ENCODE measurements around the gene RNPEP. TPM values are rescaled to one million over a fixed set of nuclear protein-coding genes. Genes with fewer than 3 reads are reported as not detected.
"Not testable (repeated sequence)": the region's sequence is repeated elsewhere in the genome, so short reads cannot be mapped to it uniquely, and the experiment has no call there.

RNPEP gene

DNA sequence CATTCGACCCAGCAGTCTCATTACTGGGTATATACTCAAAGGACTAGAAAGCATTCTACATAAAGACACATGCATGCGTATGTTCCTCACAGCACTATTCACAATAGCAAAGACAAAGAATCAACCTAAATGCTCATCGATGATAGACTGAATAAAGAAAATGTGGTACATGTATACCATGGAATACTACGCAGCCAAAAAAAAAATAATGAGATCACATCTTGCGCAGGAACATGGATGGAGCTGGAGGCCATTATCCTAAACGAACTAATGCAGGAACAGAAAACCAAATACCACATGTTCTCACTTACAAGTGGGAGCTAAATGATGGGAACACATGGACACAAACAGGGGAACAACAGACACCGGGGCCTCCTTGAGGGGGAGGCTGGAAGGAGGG lies 71.6 kb downstream of the RNPEP start:
- Histone ChIP-seq H2BK5ac (ENCODE audit: low read depth, low read length, poor library complexity, severe bottlenecking) (no peak overlapping the region), H3K14ac (ENCODE audit: low read length in 2 of 2) (no peak overlapping the region), H4K91ac (ENCODE audit: low read length) (no peak overlapping the region), H3K4me2 (ENCODE audit: low read length, poor library complexity, severe bottlenecking) (no peak overlapping the region), H2AFZ (ENCODE audit: low read depth, low read length) (no peak overlapping the region), H2AK5ac (ENCODE audit: low read length, severe bottlenecking) (no peak overlapping the region), H3K27me3 (ENCODE audit: control insufficient read depth in 1 of 2, insufficient read depth in 1 of 2, low read length in 2 of 2) (no peaks in the 10 kb centered on the region), H3K18ac (ENCODE audit: low read depth in 1 of 2, low read length in 2 of 2) (no peak overlapping the region), H3K4me3 (ENCODE audit: insufficient read depth in 1 of 2, low read depth in 1 of 2, low read length in 2 of 2) (no peak overlapping the region), H3K79me1 (replicated peaks; ENCODE audit: low read length, poor library complexity, severe bottlenecking) (no peaks in the 10 kb centered on the region), H4K8ac (ENCODE audit: low read length) (no peak overlapping the region), H3K4me1 (ENCODE audit: control insufficient read depth, insufficient read depth, low read depth, low read length) (peaks cover 12% of the 10 kb centered on the region), H3K36me3 (ENCODE audit: control insufficient read depth in 1 of 2, insufficient read depth in 2 of 2, low read depth in 1 of 2, low read length in 2 of 2) (no peaks in the 10 kb centered on the region), H2BK120ac (ENCODE audit: low read depth, low read length) (no peak overlapping the region), H3K4ac (ENCODE audit: low read depth in 1 of 2, low read length in 2 of 2) (no peak overlapping the region), H2BK15ac (ENCODE audit: low read depth, poor library complexity, severe bottlenecking) (no peak overlapping the region), H3K9me3 (ENCODE audit: control insufficient read depth, low read length) (no peaks in the 10 kb centered on the region), H3K9ac (ENCODE audit: low read length) (no peak overlapping the region), H2BK12ac (ENCODE audit: low read length in 2 of 2) (no peak overlapping the region), H3K23ac (ENCODE audit: low read length in 2 of 2) (no peak overlapping the region), H3K27ac (ENCODE audit: low read length, poor library complexity, severe bottlenecking) (no peak overlapping the region)
- DNase-seq: no peak
- WGBS: 88% methylated on average over 5 of the region's 7 CpGs

DNA sequence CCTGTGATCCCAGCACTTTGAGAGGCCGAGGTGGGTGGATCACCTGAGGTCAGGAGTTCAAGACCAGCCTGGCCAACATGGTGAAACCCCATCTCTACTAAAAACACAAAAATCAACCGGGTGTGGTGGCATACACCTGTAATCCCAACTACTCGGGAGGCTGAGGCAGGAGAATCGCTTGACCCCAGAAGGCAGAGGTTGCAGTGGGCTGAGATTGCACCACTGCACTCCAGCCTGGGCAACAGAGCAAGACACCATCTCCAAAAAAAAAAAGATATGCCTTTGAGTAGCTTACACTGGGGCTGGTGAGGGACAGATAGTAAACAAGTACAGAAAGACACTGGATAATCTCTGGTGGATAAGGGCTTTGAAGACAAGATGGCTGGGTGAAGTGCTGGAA lies 72.2 kb downstream of the RNPEP start:
- H2BK5ac ChIP-seq (ENCODE audit: low read depth, low read length, poor library complexity, severe bottlenecking); H3K36me3 ChIP-seq (ENCODE audit: control insufficient read depth in 1 of 2, insufficient read depth in 2 of 2, low read depth in 1 of 2, low read length in 2 of 2); H3K79me1 ChIP-seq (replicated peaks; ENCODE audit: low read length, poor library complexity, severe bottlenecking); H3K23ac ChIP-seq (ENCODE audit: low read length in 2 of 2); H3K9me3 ChIP-seq (ENCODE audit: control insufficient read depth, low read length); H2BK12ac ChIP-seq (ENCODE audit: low read length in 2 of 2); H3K4me2 ChIP-seq (ENCODE audit: low read length, poor library complexity, severe bottlenecking); H3K18ac ChIP-seq (ENCODE audit: low read depth in 1 of 2, low read length in 2 of 2); H4K8ac ChIP-seq (ENCODE audit: low read length); H3K4ac ChIP-seq (ENCODE audit: low read depth in 1 of 2, low read length in 2 of 2); DNase-seq; H4K91ac ChIP-seq (ENCODE audit: low read length); H3K27ac ChIP-seq (ENCODE audit: low read length, poor library complexity, severe bottlenecking); H3K4me3 ChIP-seq (ENCODE audit: insufficient read depth in 1 of 2, low read depth in 1 of 2, low read length in 2 of 2); H2BK15ac ChIP-seq (ENCODE audit: low read depth, poor library complexity, severe bottlenecking); H2BK120ac ChIP-seq (ENCODE audit: low read depth, low read length); H3K14ac ChIP-seq (ENCODE audit: low read length in 2 of 2); H2AFZ ChIP-seq (ENCODE audit: low read depth, low read length); H3K9ac ChIP-seq (ENCODE audit: low read length); H3K27me3 ChIP-seq (ENCODE audit: control insufficient read depth in 1 of 2, insufficient read depth in 1 of 2, low read length in 2 of 2): not testable (repeated sequence)
- H3K4me1 ChIP-seq (ENCODE audit: control insufficient read depth, insufficient read depth, low read depth, low read length): peaks cover 12% of the 10 kb centered on the region
- H2AK5ac ChIP-seq (ENCODE audit: low read length, severe bottlenecking): peak overlapping the region; percentile 85
- WGBS: 84% methylated on average over 4 of the region's 4 CpGs

Small RNA genes lying within 50 kb of the gene (small RNA-seq; reads per million reads assigned to genes)
- gene AL691482.1 (ENCODE audit: low read depth) (not detected), gene AL691482.2 (ENCODE audit: low read depth) (not detected), gene MIR6740 (ENCODE audit: low read depth) (not detected), gene RF00156 (ENCODE audit: low read depth) (not detected)

Data from mesenchymal stem cell (in vitro differentiated cells and primary cell).